Colonic mucosa (tissue), 4 donors: Measurements from ENCODE around the gene SPON1. TPM values are rescaled to one million over a fixed set of nuclear protein-coding genes. Genes with fewer than 3 reads are reported as not detected.

ENCODE experiments used
- DNase-seq: peaks from one replicate; pipeline ENCODE4 v3.0.0-alpha.2; 2020
- H3K27ac ChIP-seq: fragments of 200-600 bp; one replicate; pipeline ENCODE4 v1.8.0; 2021
- H3K27me3 ChIP-seq: fragments of 200-600 bp; one replicate; pipeline ENCODE4 v1.8.0; 2021
- H3K36me3 ChIP-seq: fragments of 200-600 bp; one replicate; pipeline ENCODE4 v1.8.0; 2021
- H3K4me1 ChIP-seq: fragments of 200-600 bp; one replicate; pipeline ENCODE4 v1.8.0; 2021; ENCODE audit warnings: mild to moderate bottlenecking
- H3K4me3 ChIP-seq: fragments of 200-600 bp; one replicate; pipeline ENCODE4 v1.8.0; 2021
- H3K9ac ChIP-seq, 2 donors: one replicate each; pipeline ENCODE4 v1.7.0; 2013; ENCODE audit warnings: control low read depth in 2 of 2, low read depth in 2 of 2, low read length in 2 of 2
- H3K9me3 ChIP-seq: fragments of 200-600 bp; one replicate; pipeline ENCODE4 v1.8.0; 2021
- intact Hi-C: fragments of 100-400 bp; cut with DNase I; formaldehyde crosslinking; loops from one replicate; pipeline ENCODE4 v1.14.1; 2022
- total RNA-seq, 2 donors: library from RNA; stranded (reverse); fragmentation: NEBNext Ultra II Directional in 1 of 2; extraction: Animal tissue kit (Norgen Biotek cat#: 25700) in 1 of 2; gene quantifications; one replicate each; pipeline ENCODE4 v1.2.1, GENCODE V29; 2021
- TF ChIP-seq, protein P1 (sequence below): fragments of 200-600 bp; IDR thresholded peaks from one replicate; pipeline ENCODE4 v1.8.0; 2022; ENCODE audit warnings: antibody characterized with exemption, mild to moderate bottlenecking
- donor health status: healthy.
- donor health status: DM: no; HTN: no; CAD: no.
- donor health status: DM: no; HTN: no; CAD: no.

The SPON1 gene
- total RNA-seq, 2 donors from 2014 or later = 91.4 to 93.9 TPM

DNA sequence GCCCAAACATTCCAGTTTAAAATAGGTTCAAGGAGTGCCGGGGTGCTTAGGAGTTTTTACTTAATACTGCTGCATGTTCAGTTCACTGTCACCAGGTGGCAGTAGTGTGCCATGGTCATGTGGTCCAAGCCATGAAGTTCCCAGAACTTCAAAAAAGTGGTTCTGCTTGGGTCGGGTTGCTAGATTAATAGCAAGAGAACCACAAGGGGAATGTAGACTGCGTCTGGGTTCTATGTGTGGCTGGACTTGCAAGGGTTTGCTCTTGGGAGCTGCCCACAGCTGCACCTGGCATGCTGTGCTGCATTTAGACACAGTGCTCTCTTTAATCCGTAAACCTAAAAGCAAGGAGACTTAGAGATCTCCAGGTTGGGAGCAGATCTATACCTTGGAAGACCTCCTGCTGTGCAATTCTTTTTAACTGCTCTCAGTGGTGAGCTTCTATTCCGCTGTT, 6.5 kb upstream of the SPON1 start:
- H3K9me3 ChIP-seq = no peaks in the 10 kb centered on the region
- no peak overlapping the region for H3K9ac ChIP-seq
- intact Hi-C loops = loop anchor here (2.0 to 5.0 kb wide), 2 partner anchors 191 to 293 kb away; no protein-coding TSS in a partner anchor
- no peak overlapping the region for H3K4me3 ChIP-seq
- peak; percentile 69 for DNase-seq
- no peaks in the 10 kb centered on the region for H3K4me1 ChIP-seq
- H3K27me3 ChIP-seq = no peaks in the 10 kb centered on the region
- H3K27ac ChIP-seq = no peak overlapping the region
- no peaks in the 10 kb centered on the region for H3K36me3 ChIP-seq
- TF ChIP-seq, protein P1, sequence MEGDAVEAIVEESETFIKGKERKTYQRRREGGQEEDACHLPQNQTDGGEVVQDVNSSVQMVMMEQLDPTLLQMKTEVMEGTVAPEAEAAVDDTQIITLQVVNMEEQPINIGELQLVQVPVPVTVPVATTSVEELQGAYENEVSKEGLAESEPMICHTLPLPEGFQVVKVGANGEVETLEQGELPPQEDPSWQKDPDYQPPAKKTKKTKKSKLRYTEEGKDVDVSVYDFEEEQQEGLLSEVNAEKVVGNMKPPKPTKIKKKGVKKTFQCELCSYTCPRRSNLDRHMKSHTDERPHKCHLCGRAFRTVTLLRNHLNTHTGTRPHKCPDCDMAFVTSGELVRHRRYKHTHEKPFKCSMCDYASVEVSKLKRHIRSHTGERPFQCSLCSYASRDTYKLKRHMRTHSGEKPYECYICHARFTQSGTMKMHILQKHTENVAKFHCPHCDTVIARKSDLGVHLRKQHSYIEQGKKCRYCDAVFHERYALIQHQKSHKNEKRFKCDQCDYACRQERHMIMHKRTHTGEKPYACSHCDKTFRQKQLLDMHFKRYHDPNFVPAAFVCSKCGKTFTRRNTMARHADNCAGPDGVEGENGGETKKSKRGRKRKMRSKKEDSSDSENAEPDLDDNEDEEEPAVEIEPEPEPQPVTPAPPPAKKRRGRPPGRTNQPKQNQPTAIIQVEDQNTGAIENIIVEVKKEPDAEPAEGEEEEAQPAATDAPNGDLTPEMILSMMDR = peak; percentile 91

GRCh38 chr11:13956988-13957387, 5.5 kb upstream of the SPON1 start:
- H3K27me3 ChIP-seq = no peaks in the 10 kb centered on the region
- no peaks in the 10 kb centered on the region for H3K4me1 ChIP-seq
- TF ChIP-seq, protein P1 = no peak
- no peak for DNase-seq
- H3K9me3 ChIP-seq = no peaks in the 10 kb centered on the region
- no peak overlapping the region for H3K27ac ChIP-seq
- intact Hi-C loops = loop anchor here (2.0 to 5.0 kb wide), 2 partner anchors 190 to 292 kb away; no protein-coding TSS in a partner anchor
- H3K36me3 ChIP-seq = no peaks in the 10 kb centered on the region
- H3K9ac ChIP-seq = no peak overlapping the region
- no peak overlapping the region for H3K4me3 ChIP-seq

- no peaks in the 10 kb centered on the region for H3K27me3 ChIP-seq
- TF ChIP-seq, protein P1 = no peak
- intact Hi-C loops = loop anchor here (5.0 kb wide), 1 partner anchor 188 kb away; no protein-coding TSS in a partner anchor
- H3K4me1 ChIP-seq = no peaks in the 10 kb centered on the region
- no peaks in the 10 kb centered on the region for H3K36me3 ChIP-seq
- no peaks in the 10 kb centered on the region for H3K9me3 ChIP-seq
- H3K27ac ChIP-seq = no peak overlapping the region
- no peak overlapping the region for H3K9ac ChIP-seq
- no peak for DNase-seq
- no peak overlapping the region for H3K4me3 ChIP-seq
Observed at GRCh38 chr11:13958641-13959400, 3.7 kb upstream of the SPON1 start.

- intact Hi-C loops = no loop called here
- Histone ChIP-seq H3K4me1 (peaks cover 6% of the 10 kb centered on the region), H3K4me3 (peak overlapping the region; percentile 56), H3K9me3 (no peaks in the 10 kb centered on the region), H3K27ac (peak overlapping the region; percentile 76), H3K27me3 (no peaks in the 10 kb centered on the region), H3K36me3 (no peaks in the 10 kb centered on the region), H3K9ac (peak overlapping the region; percentile 40 to 82)
- DNase-seq = no peak
- TF ChIP-seq, protein P1 = no peak
Observed at GRCh38 chr11:13962198-13962561, 343 bp upstream of the SPON1 start.

GRCh38 chr11:13963169-13963948, 836 bp downstream of the SPON1 start:
- peak overlapping the region; percentile 56 for H3K4me3 ChIP-seq
- H3K36me3 ChIP-seq = no peaks in the 10 kb centered on the region
- peak overlapping the region; percentile 76 for H3K27ac ChIP-seq
- H3K27me3 ChIP-seq = no peaks in the 10 kb centered on the region
- H3K9ac ChIP-seq = peak overlapping the region; percentile 45 to 82
- H3K4me1 ChIP-seq = peaks cover 6% of the 10 kb centered on the region
- intact Hi-C loops = no loop called here
- TF ChIP-seq, protein P1 = no peak
- no peaks in the 10 kb centered on the region for H3K9me3 ChIP-seq
- DNase-seq = peak; percentile 64
